NCI-H1105 (cell line): ENCODE data around the gene METTL18.
"Not testable (repeated sequence)": the region's sequence is repeated elsewhere in the genome, so short reads cannot be mapped to it uniquely, and the experiment has no call there.

Source experiments
- DNase-seq: peaks from one replicate; lab custom pipeline; 2025; lab: John Stamatoyannopoulos, UW

METTL18 gene

GRCh38 chr1:169794530-169795416 is at the start of gene METTL18:
Gene METTL18 (minus strand): TSS chr1:169794907. CDS start chr1:169793695, 1,212 bp downstream.
- peak; percentile 94 for DNase-seq

GRCh38 chr1:169838942-169839341 is 44.2 kb upstream of the METTL18 start:
- no peak for DNase-seq

- DNase-seq, result no peak
These were observed 41.5 kb upstream of the METTL18 start for GRCh38 chr1:169836198-169836597.

- DNase-seq, result no peak
These were observed 40.9 kb upstream of the METTL18 start for GRCh38 chr1:169835647-169836046.

- no peak for DNase-seq
These were observed 40.2 kb upstream of the METTL18 start for GRCh38 chr1:169834869-169835268.

GRCh38 chr1:169833179-169833901 is 38.6 kb upstream of the METTL18 start:
- DNase-seq, result no peak

- no peak for DNase-seq
These were observed 35.0 kb upstream of the METTL18 start for GRCh38 chr1:169829671-169830070.

- DNase-seq, result no peak
These were observed 29.4 kb upstream of the METTL18 start for GRCh38 chr1:169824153-169824552.

GRCh38 chr1:169821500-169821899 is 26.8 kb upstream of the METTL18 start:
- no peak for DNase-seq

GRCh38 chr1:169816617-169817016 is 21.9 kb upstream of the METTL18 start:
- DNase-seq, result no peak

- no peak for DNase-seq
These were observed 19.6 kb upstream of the METTL18 start for GRCh38 chr1:169814265-169814664.

GRCh38 chr1:169812131-169812530 is 17.4 kb upstream of the METTL18 start:
- DNase-seq, result no peak

GRCh38 chr1:169811418-169812035 is 16.8 kb upstream of the METTL18 start:
- not testable (repeated sequence) for DNase-seq

GRCh38 chr1:169809370-169810095 is 14.8 kb upstream of the METTL18 start:
- peak; percentile 3 for DNase-seq

GRCh38 chr1:169804941-169805340 is 10.2 kb upstream of the METTL18 start:
- no peak for DNase-seq

- DNase-seq, result no peak
These were observed 8.2 kb upstream of the METTL18 start for GRCh38 chr1:169802888-169803287.

- DNase-seq, result no peak
These were observed 2.6 kb upstream of the METTL18 start for GRCh38 chr1:169797281-169797680.

- DNase-seq, result no peak
These were observed 1.6 kb upstream of the METTL18 start for GRCh38 chr1:169796274-169796810.

- DNase-seq, result no peak
These were observed 980 bp upstream of the METTL18 start for GRCh38 chr1:169795687-169796086.

- no peak for DNase-seq
These were observed 977 bp downstream of the METTL18 start for GRCh38 chr1:169793730-169794129.

GRCh38 chr1:169788402-169788801 is 6.3 kb downstream of the METTL18 start:
- no peak for DNase-seq

GRCh38 chr1:169786974-169787373 is 7.7 kb downstream of the METTL18 start:
- DNase-seq, result no peak
